Myocyte (in vitro differentiated cells): ENCODE results near the gene CNGB1. TPM values are rescaled to one million over a fixed set of nuclear protein-coding genes. Genes with fewer than 3 reads are reported as not detected.

Experiments
- DNase-seq: peaks from one replicate; pipeline ENCODE4 v3.0.0-alpha.2; 2012; ENCODE audit warnings: low read depth
- polyA plus RNA-seq: library from polyadenylated mRNA; unstranded; fragments of >200 nt; gene quantifications from one replicate; pipeline ENCODE4 v1.2.1, GENCODE V29; 2012; ENCODE audit warnings: missing spikeins
- total RNA-seq: library from RNA; depleted of rRNA; stranded (reverse); fragments of >200 nt; gene quantifications from 2 replicates; pipeline ENCODE4 v1.2.3, GENCODE V29; 2014

Gene CNGB1
- not detected in 2 replicates for total RNA-seq
- polyA plus RNA-seq = not detected

DNA sequence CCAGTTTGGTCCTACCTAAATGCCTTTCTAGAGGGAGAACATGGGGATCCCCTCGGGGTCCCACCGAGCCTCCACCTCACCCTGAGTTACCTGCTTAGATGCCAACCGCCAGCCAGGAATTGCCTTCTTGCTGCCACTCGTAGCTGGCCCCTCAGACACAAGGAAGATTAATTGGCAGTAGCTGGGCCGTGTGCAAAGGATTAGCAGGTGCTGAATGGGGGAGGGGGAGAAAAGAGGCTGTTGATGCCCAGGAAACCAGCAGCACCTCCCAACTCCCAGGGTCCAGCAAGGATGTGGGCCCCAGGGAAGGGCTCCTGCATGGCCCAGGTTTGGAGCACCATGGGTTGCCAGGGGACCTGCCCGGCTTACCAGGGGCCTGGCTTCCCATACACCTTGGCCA is at the start of gene CNGB1:
Gene CNGB1, minus strand, starts transcription at position 159 of the 400 bp plus-strand sequence. CDS start 3,842 bp downstream, outside the sequence.
- no peak for DNase-seq

DNA sequence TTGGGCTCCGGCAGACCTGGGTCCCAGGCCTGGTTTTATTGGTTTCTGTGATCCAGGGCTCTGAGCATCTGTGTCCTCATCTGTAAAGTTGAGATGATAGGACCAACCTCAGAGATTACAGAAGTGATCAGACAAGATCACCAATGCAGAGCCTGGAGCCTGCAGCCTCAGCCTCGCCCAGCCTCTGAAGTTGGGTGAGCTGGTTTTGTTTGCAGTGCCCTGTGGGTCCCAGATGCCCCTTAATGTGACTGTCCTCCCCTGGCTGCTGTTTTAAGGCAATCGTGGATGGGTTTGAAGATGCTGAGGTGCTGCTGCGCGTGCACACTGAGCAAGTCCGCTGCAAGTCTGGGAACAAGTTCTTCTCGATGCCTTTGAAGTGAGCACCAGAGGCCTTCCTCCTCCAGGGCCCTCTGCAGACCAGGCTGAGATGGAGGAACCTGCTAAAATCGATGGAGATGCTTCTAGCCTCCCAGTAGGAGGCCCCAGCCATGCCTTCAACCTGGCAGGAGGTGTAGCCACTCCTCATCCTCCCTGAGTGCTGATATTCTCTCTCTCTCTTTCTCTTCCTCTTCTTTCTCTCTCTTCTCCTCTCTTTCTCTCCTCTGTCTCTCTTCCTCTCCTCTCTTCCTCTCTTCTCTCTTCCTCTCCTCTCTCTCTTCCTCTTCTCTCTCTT is 49.1 kb upstream of the CNGB1 start:
- DNase-seq = no peak

DNA sequence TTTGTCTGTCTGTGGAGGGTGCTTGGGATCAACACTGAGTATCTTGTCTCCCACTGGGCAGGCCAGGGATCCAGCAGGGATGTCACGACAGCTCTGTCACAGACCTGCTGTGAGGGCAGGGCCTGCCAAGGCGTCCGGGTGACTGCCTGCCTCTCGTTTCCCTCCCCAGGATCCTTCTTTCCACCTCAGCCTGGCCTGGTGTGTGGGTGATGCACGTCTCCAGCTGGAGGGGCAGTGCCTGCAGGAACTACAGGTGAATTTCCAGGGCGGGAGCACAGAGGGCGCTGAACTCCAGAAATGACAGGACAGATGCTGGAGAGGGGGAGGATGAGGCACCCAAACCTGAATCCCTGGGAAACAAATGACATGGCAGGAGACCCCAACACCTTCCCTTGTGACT is 47.9 kb upstream of the CNGB1 start:
- DNase-seq = no peak

DNA sequence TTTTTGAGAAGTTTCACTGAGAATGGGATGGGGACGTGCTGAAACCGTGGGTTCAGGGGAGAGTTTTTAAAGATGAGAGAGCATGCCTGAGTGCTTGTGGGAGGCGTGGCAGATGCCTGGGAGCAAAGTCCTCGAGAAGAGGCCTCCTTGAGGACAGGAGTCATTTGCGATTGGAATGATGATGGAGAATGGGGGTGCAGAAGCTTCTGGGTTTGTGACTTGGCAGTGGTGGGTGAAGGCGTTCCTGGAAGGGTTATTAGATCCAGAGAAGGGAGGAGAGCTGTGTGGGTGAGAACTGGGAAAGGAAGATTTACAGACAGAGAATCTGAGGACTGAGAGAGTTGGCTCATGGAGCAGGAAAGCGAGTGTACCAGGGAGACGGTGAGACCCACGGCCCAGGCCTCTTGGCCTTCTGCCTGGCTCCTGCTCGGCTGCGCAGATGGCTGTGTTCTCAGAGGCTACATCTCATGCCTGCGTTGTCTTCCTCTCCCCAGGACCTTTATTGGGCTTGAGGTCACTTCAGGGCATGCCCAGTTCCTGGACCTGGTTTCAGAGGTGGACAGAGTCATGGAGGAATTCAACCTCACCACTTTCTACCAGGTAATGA is 46.0 kb upstream of the CNGB1 start:
- DNase-seq = no peak

DNA sequence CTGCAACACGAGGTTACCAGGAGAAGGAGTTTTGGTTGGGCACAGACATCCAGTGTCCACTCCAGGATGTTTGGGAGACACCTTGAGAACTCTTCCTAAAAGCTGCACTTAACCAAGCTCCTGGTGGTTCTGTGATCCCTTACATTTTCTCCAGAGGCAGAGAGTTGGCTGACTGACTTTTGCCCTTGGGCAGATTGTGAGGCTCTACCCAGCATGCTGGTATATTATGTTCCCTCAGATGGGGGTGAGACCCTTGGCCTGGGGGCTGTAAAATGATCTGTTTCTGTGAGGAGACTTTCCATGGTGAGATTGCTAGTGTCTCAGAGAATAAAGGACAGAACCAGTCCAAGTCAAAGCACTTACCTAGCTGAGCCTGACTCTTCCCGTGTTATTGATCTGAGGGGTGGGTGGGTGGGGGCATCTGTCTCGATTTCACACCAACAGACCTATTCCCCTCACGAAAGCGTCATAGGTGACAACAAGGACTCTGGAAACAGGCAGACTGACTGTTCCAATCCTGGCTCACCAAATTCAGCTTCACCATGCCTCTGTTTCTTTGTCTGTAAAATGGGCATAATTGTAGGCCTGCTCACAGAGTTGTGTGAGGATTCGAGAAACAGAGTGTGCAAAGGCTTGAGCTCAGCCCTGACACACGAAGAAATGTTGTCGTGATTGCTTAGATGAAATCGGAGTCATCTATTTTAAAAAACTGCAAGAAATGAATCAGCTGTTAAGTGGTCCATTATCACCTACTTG is 42.5 kb upstream of the CNGB1 start:
- no peak for DNase-seq

DNA sequence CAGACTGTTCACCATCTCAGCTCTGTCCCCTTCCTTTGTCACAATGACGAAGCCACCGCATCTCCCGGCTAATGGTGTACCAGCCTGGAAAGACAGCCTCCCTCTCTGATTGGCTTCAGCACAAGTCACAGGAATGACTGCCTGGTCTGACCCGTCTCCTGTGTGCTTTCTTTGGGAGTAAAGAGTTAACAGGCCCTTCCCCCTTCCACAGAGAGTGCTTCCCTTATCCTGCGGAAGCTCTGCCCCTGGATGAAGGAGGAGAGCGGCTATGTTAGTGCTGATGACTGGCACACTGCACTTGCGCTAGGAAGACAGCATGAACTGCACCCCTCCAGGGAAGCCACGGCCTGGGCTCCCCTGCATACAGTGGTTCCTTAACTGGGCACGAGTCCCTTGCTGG is 41.6 kb upstream of the CNGB1 start:
- no peak for DNase-seq

DNA sequence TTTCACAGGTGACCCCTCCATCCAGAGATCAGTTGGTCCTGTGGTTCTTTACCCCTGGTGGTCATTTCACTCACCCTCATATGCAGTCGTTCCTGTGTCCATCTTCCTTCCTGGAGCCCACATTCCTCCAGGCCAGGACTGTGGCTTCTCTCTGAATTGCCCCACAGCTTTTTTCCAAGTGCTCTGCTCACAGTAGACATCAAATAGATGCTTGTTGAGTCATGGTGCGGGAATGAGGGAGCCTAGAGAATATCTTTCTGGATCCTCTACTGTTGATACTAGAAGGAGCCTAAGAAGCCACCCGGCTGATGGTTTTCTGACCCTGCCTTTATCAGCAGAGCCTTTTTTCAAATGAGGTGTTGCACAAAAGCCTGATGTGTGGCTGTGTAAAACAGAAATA is 40.7 kb upstream of the CNGB1 start:
- no peak for DNase-seq

DNA sequence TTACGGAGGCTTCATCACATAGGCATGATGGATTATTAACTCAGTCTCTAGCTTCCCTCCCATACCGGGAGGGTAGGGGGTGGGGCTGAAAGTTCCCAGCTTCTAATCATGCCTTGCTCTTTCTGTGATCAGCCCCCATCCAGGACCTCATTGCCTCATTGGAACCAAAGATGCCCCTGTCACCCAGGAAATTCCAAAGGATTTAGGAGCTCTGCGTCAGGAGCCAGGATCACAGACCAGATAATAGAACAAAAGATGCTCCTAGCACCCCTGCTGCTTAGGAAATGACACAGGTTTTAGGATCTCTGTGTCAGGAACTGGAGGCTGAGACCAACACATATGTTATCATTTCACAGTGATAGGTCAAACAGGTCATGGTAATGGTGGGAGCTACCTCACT is 40.0 kb upstream of the CNGB1 start:
- DNase-seq = no peak

DNA sequence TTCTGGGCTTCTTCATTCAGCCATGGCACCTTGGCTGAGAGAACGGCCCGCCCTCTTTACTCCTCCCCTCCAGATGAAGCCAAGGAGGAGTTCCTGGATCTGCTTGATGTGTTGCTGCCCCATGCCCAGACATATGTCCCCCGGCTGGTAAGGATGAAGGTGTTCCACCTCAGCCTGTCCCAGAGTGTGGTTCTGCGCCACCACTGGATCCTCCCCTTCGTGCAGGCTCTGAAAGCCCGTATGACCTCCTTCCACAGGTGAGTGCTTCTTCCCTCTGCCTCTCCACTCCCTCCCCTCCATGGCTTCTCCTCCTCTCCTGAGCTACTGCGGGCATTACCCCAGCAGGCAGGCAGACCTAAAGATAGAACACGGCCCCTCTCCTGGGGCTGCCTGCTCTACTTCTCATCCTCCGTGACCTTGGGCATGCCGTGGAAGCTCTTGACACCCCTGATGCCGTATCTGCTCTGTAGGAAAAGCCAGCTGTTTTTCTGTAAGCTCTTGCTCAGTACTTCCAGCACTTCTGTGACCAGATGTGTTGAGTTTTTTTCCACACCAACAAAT is 39.0 kb upstream of the CNGB1 start:
- no peak for DNase-seq

DNA sequence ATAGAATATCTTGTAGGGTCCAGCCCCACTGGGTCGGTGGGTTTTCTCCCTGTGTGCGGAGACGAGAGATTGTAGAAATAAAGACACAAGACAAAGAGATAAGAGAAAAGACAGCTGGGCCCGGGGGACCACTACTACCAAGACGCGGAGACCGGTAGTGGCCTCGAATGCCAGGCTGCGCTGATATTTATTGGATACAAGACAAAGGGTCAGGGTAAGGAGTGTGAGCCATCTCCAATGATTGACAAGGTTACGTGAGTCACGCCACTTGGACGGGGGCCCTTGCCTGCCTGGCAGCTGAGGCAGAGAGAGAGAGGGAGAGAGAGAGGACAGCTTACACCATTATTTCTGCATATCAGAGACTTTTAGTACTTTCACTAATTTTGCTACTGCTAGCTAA is 33.8 kb upstream of the CNGB1 start:
- DNase-seq = peak; percentile 31

DNA sequence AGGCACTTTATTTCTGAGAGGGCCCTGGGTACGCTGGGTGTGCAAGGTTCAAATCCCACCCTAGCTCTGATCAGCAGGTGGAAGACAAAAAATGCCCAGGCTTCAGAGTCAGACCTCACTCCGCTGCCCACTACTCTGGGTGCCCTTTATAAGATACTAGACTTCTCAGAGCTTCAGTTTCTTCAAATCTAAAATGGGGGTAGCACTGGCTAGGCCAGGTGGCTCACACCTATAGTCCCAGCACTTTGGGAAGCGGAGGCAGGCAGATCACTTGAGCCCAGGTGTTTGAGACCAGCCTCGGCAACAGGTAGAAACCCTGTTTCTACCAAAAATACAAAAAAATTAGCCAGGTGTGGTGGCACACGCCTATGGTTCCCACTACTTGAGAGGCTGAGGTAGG is 32.0 kb upstream of the CNGB1 start:
- no peak for DNase-seq

DNA sequence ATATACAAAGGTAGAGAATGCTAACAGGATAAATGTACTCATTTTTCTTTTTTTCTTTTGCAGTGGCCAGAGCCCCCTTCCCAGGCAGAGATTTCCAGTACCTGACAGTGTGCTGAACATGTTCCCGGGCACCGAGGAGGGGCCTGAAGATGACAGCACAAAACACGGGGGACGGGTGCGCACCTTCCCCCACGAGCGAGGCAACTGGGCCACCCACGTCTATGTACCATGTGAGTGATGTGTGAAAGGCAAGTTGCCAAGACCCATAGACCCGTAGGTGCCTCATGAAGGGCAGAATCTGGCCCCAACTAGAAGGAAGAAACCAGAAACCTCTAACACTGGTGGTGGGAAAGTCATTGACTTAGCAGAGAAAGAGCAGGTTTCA is 31.5 kb upstream of the CNGB1 start:
- no peak for DNase-seq

DNA sequence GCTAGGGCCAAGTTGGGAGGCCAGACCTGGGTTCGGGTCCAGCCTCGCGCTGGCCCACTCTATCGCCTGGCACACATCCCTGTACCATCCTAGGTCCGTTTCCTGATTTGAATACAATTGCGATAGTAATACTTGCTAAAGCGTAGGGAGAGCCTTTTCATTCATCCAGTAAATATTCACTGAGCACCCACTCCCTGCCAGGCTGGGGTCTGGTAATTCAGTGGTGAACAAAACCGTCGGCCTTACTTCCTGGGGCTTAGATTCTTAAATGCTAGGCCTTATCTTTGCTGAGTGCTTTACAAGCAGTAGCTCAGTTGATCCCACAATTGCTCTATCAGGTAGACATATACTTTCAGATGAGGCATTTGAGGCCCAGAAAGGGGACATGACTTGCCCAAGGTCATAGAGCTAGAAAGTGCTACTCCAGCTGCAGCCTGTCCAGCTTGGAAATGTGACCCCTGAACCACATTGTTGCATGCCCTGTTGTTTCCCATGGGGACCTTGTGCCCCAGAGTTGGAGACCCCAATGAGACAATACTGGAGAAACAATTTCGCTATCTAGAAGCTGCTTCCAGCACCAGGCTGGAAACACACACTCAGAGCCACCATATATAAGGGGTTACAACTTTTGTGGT is 31.0 kb upstream of the CNGB1 start:
- DNase-seq = no peak

DNA sequence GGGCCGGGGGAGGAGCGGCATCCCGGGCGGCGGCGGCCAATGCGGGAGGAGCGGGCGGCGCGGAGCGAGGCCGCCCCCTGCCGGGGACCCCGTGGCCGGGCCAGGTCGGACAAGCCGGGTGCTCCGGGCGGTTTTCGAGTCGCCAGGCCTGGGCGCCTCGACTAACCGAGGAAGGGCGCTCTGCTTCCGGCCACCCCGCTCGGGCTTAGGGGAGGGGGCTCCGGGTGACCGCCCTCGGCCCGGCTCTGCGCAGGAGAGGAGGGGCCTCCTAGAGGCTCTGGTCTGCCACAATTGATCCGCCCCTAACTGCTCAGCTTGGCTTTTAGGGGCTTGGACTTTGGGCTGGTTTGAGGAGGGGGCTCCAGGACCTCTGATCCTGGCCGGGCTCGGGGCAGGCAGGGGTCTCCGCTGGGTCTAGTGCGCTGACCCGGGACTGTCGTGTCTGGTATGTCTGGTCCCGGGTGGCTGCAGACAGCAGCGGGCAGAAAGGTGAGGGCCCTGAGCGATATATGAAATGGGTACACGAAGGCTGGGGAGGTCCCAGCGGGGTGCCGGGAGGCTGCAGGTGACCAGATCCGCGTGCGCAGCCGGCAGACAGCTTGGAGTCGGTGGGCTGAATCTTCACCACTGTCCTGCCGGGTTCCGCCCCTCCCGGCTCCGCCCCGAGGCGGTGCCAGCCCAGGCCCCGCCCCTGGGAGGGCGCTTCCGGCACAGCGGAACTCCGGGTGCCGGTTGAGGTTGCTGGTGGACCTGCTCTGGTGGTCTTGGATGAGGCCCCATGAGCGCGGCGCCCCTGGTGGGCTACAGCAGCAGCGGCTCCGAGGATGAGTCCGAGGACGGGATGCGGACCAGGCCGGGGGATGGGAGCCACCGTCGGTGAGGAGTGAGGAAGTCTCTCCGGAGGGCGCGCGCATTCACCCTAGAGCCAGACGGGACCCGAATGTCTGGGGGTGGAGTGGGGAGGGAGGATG is 30.1 kb upstream of the CNGB1 start, which contains the start of gene USB1:
Gene USB1, plus strand, starts transcription at position 702 of the 971 bp plus-strand sequence. Its CDS starts 77 bp downstream, at position 779.
- peak; percentile 84 for DNase-seq

DNA sequence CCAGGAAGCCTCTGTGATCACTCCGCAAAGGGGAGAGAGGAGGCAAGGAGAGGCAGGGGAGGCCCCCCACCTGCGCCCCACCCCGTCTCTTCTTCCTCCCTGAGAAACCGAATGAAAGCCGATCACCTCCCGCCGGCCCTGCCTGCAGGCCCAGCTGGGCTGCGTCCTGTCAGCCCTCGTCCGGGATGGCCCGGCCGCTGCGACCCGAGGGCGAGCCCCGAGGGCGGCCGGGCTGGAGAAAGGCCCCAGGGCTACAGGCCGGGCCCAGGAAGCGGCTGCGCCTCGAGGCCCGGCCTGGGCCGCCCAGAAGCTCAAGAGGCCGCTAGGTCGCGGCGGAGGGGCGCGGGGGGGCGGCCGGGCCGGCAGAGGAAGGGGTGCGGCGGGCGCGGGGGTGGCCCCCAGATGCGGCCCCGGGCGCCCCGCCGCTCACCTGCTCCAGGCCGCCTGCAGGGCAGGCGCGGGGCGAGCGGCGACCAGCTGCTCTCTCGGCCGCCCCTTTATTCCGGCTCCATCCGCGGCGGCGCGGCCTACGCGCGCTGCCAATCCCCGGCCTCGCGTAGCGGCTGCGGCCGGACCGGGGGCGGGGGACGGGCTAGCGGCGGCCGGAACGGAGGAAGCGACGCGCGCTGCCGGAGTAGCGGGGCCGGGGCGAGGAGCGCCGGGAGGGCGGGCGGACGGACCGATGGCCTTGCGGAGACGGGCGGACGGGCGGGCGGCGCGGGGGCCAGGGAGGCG is 29.2 kb upstream of the CNGB1 start, which contains the start of gene ZNF319:
Gene ZNF319, minus strand, starts transcription at position 702 of the 735 bp plus-strand sequence. CDS start 2,407 bp downstream, outside the sequence.
- peak; percentile 3 for DNase-seq

DNA sequence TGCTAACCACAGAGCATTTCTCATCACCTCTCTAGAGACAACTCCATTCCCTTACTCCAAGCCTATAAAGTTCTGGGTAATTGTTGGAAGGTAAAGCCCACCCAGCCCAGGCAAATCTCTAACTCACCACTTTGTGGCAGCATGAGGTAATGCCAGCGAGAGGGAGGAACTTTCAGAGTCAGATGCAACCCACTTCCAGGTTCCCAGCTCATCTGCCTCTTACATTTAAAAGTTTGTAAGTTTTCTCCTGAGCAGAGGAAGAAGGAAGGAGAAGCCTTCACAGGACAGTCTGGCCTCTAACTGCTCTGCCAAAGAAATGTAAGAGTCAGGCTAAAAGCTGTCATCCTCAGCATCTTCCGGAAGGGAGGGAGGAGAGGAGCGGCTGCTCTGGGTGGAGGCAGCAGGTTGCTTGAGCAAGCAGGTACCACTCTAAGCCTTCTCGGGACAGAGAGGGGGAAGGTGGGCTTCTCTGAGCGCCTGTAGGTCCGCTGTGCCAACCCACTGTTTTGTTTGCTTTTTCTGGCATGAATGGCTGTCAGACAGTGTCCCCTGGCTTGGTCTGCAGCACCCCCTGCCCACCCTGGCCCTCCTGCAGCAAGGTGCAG is 28.5 kb upstream of the CNGB1 start:
- peak; percentile 12 for DNase-seq

DNA sequence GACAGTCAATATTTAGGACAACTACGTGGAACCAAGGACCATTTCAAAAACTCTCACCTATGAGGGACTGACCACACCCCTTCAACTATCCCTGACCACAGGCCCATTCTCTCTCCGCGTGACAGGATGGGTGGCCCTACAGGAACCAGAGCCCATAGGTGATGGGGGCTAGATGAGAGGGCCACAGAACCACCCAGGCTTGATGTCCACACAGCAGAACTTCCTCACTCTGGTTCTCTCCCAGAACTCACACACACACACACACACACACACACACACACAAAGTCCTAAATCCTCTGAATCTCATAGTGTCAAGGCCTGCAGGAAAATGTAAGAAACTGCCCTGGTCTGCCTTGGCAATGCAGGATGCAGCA is 28.1 kb upstream of the CNGB1 start:
- no peak for DNase-seq

DNA sequence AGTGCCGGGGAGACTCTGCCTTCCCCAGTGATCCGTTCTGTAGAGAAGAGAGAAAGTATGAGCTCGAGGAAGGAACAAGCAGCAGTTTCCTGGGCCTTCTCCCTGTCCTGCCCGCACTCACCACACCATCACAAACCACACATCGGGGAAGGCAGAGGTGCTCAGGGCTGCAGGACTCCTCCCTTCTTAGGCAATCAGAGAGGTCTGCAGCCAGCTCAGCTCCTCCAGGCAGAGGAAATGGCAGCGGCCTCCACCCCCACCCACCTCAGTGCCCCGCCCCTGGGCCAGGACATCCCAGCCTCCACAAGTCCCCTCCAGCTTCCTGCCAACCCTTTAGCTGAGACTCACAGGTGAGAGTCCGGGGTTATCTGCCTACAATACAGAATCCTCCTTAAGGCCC is 27.6 kb upstream of the CNGB1 start:
- DNase-seq = no peak
